Fibroblast of peridontal ligament (primary cell): ENCODE data around the gene KRT78.
"Not testable (repeated sequence)": the region's sequence is repeated elsewhere in the genome, so short reads cannot be mapped to it uniquely, and the experiment has no call there.

Experiments
- DNase-seq: peaks from one replicate; pipeline ENCODE4 v3.0.0-alpha.2; 2010; ENCODE audit errors: extremely low read depth

Gene KRT78, protein sequence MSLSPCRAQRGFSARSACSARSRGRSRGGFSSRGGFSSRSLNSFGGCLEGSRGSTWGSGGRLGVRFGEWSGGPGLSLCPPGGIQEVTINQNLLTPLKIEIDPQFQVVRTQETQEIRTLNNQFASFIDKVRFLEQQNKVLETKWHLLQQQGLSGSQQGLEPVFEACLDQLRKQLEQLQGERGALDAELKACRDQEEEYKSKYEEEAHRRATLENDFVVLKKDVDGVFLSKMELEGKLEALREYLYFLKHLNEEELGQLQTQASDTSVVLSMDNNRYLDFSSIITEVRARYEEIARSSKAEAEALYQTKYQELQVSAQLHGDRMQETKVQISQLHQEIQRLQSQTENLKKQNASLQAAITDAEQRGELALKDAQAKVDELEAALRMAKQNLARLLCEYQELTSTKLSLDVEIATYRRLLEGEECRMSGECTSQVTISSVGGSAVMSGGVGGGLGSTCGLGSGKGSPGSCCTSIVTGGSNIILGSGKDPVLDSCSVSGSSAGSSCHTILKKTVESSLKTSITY

DNA sequence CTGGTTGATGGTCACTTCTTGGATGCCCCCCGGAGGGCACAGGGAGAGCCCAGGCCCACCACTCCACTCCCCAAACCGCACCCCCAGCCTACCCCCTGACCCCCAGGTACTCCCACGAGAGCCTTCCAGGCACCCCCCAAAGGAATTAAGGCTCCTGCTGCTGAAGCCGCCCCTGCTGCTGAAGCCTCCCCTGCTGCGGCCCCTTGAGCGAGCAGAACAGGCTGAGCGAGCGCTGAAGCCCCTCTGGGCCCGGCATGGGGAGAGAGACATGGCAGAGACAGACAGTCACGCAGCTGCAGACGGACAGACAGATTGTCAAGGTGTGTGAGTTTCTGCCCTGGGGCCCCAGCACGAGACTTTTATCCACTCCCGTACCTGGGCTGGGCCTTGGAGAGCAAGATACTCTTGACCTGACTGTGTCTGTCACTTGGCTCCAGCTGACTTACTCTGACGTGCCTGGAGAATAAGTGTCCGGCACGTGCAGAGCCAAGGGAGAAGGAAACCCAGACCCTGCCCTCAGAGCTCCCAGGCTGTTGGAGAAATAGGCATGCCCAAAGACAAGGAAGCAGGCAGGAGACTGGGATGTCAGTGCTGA is at the start of gene KRT78:
KRT78 (minus strand) TSS at position 334 of the 595 bp plus-strand sequence; CDS start at position 270, 64 bp downstream.
- DNase-seq = no peak

DNA sequence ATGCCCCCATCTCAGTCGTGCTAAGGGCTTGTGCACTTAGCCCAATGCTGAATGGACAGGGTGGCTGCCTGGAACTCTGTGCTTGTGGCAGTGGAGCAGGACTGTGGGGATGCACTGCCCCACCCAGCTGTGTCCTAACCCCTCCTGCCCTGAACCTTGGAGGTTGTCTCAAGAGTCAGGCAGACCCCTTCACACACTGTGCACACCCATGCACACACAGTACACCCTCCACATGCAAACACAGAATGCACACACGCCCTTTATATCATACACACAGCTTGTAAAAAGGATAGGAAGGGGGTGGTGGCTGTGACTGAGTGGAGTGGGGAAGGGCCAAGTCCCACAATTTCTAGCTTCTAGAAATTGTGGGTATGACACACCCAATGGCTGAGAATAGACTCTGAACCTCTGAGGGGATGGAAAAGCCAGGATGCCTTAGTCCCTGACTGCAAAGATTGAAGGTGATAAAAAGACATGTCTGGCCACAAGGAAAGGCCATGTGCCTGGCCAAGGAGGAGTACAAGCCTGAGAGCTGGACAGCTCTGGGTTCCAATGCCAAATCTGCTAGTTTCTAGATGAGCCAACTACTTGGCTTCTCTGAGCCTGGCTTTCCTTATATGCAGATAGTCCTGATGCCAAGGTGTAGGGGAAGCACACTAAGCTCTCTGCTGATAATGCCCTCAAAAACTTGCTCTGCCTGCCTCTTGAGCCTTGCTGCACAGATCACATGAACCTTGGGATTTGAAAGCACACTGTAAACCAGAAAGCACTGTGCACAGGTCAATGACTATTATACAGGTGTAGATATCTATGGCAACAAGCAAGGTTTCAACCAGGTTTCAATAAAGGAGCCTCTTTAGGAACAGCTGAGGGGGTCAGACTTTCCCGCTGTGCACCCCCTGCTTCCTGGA is 47.7 kb upstream of the KRT78 start:
- no peak for DNase-seq

DNA sequence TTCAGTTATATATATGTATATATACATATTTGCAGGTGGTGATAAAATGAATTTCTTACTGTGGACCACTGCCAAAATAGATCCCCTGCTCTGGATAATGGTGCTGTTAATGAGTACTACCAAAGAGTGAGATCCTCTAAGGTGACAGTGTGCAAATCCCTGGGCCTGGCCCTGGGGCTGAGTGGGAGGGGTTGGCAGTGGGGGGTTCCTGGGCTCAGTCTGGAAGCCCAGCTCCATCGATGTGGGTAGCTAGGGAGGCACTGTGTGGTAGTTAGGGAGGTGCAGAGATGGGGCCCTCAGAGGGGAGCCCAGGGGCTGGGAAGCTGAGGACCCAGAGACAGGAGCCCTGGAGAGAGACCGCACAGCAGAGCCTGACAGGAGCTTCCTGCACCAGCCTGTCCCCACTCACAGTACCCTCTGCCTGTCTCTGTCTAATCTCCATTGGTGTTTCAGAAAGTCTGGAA is 47.0 kb upstream of the KRT78 start:
- no peak for DNase-seq

DNA sequence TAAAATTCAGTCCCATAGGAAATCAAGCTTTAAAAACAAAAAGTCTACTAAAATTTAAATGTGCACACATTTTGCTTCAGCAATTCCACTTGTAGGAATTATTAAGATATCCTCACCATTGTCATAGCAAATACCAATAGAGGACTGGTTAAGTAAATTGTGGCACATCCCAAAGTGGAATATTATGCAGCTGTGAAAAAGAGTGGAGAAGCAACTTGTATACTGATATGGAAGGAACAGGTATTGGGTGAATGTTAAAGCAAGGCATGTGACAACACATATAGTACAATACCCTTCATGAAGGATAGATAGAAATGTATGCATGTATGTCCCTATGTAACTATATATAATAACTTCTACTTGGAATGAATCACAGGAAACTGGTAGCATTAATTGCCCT is 44.2 kb upstream of the KRT78 start:
- no peak for DNase-seq

DNA sequence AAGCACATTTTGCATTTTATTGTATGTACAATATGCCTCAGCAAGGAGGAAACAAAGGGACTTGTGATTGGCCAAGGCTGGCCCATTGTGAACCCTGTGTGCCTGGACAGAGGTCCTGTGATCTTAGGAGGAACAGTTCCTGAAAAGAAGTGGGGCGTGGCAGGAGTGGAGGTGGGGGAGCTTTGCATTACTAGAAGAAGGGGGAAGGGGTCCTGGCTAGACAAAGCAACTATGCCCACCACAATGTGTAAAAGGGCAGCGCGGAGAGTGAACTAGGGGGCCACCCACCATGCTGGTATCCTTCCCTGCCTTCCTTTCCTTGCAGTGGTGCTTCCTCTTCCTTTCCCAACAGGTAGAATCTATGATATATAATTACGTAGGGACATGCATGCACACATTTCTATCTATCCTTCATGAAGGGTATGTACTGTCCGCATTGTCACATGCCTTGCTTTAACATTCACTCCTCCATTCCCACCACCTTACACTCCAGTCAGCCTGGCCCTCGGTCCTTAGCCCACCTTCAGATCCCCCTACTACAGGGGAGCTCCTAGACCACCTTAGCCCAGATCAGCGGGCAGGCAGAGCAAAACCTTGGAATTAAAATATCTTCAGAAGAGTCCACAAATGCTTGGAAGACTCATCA is 43.5 kb upstream of the KRT78 start:
- no peak for DNase-seq

DNA sequence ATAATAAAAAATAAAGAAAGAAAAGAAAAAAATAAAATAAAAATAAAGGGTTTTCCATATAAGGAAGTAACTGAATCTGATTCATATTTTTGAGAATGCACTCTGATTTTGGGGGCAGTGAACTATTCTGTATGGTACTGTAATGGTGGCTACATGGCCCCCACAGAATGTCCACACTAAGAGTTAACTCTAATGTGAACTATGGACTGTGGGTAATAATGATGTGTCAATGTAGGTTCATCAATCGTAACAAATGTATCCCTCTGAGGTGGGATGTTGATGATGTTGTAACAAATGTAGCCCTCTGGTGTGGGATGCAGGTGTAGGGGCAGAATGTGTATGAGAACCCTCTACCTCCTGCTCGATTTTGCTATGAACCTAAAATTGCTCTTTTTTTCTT is 42.2 kb upstream of the KRT78 start:
- no peak for DNase-seq

DNA sequence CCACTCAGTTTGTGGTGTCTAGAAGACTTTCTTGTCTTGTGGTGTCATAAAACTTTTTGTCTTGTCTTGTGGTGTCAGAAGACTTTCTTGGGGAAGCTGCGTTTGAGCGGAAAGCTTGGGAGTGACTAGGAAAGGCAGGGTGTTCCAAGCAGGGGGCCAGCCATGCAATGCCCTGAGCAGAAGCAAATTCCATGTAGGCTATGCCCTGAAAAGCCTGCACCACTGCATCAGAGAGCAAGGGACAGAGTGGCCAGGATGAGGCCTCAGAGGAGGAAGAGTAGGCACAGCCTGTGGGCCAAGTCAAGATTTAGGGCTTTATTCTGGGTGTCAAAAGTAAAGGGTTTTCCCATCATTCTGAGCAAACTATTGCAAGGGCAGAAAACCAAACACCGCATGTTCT is 41.6 kb upstream of the KRT78 start:
- DNase-seq = no peak

DNA sequence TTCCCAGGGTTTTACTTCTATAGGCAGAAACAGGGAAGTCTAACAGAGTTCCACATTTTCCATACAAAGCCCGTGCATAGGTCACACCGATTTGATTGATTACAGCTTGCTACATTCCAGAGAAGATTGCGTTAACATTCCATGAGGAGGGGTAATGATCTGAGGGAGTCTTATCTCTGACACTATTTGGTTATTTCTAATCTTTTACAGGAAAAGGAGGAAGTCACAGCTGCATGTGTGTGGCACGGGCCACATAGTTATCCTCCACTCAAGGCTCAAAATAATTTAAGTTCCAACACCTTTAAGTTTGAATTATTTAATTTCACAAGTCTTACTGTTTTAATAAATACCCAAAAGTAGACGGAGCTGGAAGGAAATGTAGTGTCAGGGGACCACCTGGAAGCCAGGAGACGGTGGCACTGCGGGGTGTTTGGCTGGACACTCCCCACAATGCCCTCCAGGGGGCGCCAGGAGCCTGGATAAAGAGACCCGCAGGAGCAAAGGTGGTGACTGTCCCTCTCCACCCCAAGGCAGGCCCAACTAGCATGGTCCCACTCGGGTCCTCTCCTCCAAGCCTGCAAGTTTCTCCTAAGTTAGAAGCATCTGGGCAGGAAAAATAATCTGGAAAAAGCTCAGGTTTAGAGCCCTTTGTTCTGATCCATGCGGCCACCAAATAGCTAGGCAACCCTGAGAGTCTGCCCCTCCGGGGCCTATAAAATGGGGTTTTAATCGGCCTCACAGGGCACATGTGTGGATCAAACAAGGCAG is 35.9 kb upstream of the KRT78 start:
- DNase-seq = peak; percentile 43

DNA sequence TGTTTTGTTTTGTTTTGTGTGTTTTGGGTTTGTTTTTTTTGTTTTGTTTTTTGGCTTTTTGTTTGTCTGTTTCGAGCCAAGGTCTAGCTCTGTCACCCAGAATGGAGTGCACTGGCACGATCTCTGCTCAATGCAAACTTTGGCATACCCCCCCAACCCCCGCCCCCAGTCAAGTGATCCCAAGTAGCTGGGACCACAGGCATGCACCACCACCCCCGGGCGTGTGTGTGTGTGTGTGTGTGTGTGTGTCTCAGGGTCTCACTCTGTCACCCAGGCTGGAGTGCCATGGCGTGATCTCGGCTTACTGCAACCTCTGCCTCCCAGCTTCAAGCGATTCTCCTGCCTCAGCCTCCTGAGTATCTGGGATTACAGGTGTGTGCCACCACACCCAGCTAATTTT is 31.7 kb upstream of the KRT78 start:
- DNase-seq = not testable (repeated sequence)

DNA sequence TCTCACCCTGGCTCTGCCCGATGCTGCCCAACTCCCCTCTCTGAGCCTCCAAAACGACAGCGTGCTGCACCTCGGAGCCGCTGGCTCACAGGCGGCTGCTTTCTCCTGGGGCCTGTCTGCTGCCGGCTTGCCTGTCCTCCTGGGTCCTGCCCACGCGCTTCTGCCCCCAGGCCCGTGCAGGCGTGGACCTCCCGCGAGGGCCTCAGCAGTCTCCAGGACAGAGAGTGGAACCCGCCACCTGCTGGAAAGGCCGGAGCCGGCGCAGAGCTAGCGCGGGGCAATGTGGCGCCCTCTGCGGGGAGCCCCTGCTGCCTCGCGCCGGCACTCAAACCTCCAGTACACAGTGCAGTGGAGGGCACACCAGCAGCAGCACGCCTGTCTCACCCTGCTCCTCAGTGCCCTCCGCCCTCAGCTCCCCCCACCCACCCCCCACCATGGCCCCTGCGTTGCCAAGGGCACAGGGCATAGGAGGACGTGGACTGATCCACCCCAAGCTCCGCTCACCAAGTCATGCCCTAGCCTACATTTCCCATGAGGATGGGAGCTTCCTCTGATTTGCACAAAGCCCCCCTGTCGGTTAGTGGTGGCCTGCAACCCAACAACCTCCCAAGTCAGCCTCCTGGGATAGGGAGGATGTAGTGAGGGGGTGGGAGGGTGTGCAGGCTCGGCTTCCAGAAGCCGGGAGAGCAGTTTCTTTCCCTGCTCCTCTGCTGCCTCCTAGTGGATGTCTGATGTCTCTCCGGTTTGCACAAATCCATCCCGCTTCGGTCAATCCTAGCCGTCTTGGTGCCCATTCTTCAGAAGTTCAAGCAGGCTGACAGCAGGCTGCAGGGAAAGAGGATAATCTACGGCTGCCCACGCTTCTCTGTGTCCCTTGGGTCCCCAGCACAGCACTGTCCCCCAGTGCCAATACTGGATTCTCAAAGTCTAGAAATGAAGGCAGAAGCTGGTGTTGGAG is 30.9 kb upstream of the KRT78 start:
- peak; percentile 89 for DNase-seq

DNA sequence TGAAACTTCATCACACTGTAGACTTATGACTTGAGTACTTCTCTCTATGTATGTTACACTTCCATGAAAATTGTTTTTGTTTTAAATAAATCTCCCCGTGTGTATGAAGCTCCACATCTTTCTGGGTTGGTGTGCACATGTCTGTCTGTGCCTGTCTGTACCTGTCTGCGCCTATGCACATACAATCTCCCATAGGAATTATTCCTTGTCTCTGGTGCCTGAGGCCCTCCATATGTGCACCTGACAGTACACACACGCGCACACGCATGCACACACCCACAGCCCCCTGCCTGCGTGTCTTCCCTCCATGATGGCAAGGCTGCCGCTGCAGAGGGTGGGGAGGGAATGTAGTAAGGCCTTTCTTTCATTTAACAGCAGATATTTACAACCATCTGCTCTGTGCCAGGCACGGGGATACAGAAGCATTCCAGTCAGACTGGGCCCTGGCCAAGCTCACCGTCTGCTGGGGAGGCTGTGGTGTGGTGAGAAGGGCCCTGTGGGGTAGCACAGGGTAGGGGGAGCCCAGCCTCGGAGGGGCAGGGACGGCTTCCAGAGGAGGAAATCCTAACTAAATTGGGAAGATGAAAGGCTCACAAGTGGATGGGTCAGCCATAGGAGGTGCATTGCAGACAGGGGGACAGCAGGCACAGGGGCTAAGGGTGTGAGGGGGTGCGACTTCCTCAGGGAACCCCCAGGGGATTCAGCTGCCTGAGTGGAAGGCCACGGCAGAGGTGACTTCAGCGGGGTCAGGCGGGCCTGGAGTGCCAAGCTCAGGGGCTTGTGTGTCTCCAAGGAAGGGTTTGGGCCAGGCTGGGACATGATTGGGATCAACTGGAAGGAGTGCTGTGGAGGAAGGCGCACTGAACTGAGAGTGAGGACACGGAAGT is 30.0 kb upstream of the KRT78 start:
- no peak for DNase-seq

DNA sequence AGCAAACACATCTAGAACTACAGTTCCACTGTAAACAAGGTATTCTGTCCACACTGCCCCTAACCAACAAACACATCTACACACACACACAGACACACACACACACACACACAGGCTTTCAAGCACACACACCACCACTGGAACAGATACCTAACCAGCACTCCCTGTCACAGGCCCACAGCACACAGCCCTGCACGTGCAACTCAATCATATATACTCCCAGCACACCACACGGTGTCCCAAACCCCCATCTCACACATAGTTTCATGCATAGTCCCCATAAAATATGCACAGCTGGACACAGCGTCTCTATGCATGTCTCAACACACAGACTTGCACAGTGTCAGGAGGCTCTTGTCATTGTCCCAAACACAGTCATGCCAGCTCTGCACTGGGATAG is 28.4 kb upstream of the KRT78 start:
- DNase-seq = no peak

DNA sequence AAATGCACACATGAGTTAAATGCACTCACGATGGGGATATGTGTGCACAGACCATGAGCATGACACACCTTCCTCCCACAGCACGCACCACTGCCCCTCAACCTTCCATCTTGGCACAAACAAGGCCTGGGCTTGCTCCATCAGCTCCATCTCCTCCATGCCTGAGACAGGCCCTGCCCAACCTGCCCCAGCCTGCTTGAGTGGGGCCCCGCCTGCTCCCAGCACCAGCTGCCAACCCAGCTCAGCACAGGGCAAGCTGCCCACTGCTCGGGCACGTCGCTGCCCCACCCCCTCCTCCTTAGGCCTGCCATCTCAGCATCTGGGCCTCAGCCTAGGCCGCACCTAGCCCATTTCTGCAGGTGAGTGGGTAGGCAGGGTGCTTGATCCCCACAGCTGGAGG is 27.6 kb upstream of the KRT78 start:
- no peak for DNase-seq

DNA sequence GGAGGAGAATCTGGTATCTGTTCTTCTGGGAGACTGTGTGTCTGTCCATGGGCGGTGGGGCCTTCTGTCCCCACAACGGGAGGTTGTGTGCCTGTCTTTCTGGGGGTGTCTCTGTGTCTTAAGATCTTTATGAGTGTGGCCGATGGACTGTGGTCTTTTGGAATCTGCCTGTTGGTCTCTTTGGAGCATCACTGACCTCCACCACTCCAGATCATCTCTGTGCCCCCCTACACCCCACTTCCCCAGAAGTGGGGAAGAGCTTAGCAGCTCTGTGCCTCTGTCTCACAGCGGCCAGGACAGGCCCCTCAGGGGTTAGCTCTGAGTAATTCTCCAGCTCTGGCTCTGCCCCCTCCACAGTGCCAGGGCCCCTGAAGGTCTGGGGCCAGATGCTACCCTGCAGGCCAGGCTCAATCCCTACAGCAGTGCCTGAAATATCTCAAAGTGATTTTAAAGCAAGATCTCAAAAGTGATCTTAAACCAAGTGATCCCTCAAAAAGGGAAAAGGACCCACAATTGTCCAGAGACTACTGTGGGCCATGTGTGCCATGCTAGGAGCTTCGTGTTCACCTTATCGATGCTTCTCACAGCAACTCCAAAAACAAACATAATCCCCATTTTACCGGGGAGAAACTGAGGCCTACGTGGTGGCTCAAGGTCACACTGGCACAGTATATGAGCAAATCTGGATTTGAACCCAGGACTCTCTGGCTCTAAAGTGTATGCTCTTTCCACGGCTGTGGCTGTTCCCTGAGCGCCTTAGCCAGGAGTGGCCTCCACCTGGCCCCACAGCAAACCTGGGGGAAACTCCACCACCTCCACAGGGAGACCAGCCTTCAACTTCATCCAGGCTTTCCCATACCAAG is 26.0 kb upstream of the KRT78 start:
- DNase-seq = no peak

DNA sequence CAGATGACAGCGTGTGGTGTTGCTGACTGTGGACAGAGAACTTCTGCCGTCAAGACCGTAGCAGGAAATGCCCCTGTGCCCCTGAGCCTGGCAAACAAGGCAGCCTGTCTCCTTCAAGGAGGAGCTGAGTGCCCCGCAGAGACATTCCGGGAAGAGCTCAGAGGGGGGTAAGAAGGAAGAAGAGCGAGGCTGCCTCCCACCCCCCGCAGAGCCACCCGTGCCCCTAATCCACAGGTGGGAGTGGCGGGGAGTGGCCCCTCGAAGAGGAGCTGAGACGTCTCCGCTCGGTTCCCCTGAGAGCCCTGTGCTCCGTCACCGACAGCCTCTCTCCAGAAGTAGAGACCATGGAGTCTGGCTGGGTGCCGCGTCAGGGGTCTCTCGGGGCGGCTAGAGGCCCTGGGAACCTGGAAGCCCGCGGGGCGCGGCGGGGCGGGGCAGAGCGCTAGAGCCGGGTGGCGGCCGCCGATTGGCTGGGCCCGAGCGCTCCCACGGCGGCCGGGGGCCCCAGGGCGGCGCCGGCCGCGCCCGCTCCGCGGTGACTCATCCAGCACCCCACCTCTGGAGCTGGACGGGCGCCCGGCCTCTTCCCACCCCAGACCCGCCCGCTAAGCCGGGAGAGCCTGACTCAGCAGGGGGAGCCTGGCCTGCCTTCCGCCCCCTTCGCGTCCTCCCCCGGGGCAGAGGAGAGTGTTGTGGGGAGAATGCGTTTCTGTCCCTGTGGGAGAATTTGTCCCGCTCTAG is 25.2 kb upstream of the KRT78 start:
- peak; percentile 82 for DNase-seq

DNA sequence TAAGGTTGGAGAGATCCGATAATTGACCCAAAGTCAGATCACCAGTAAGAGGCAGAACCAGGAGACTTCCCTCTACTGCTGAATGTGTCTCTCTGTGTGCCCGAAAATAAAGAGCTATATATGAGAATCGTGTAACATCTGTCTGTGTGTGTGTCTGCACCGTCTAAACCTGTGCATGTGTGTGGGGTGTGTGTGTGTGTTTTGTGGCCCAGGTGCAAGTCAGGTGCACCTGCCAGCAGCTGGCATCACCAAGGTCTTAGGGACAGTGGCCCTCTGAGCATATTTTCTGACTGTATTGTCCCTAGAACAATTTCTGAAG is 24.7 kb upstream of the KRT78 start:
- no peak for DNase-seq
